CD4-positive, alpha-beta T cell treated with Interleukin-4 for 4 hours (primary cell): ENCODE measurements around the gene DCUN1D2.
"Not testable (repeated sequence)": the region's sequence is repeated elsewhere in the genome, so short reads cannot be mapped to it uniquely, and the experiment has no call there.

Experiments used
- DNase-seq: peaks from one replicate; pipeline ENCODE4 v3.0.0-alpha.2; 2020

The DCUN1D2 gene

GRCh38 chr13:113490496-113491417 is at the start of gene DCUN1D2:
Gene DCUN1D2 (minus strand): TSS chr13:113490711. CDS start chr13:113490669, 42 bp downstream.
- peak; percentile 75 for DNase-seq

GRCh38 chr13:113539822-113540221 is 49.3 kb upstream of the DCUN1D2 start:
- DNase-seq: no peak

GRCh38 chr13:113539176-113539575 is 48.7 kb upstream of the DCUN1D2 start:
- no peak for DNase-seq

- no peak for DNase-seq
These were observed 48.2 kb upstream of the DCUN1D2 start for GRCh38 chr13:113538689-113539058.

- no peak for DNase-seq
These were observed 47.6 kb upstream of the DCUN1D2 start for GRCh38 chr13:113537909-113538688.

GRCh38 chr13:113537205-113537604 is 46.7 kb upstream of the DCUN1D2 start:
- DNase-seq: no peak

GRCh38 chr13:113536461-113537110 is 46.1 kb upstream of the DCUN1D2 start:
- no peak for DNase-seq

GRCh38 chr13:113535381-113535781 is 44.9 kb upstream of the DCUN1D2 start:
- DNase-seq: no peak

GRCh38 chr13:113534236-113534860 is 43.8 kb upstream of the DCUN1D2 start:
- no peak for DNase-seq

- no peak for DNase-seq
These were observed 42.8 kb upstream of the DCUN1D2 start for GRCh38 chr13:113533161-113533840.

GRCh38 chr13:113532156-113532806 is 41.8 kb upstream of the DCUN1D2 start:
- DNase-seq: no peak

- no peak for DNase-seq
These were observed 40.7 kb upstream of the DCUN1D2 start for GRCh38 chr13:113531041-113531873.

- no peak for DNase-seq
These were observed 38.3 kb upstream of the DCUN1D2 start for GRCh38 chr13:113528813-113529180.

GRCh38 chr13:113528101-113528812 is 37.7 kb upstream of the DCUN1D2 start:
- no peak for DNase-seq

GRCh38 chr13:113527272-113527958 is 36.9 kb upstream of the DCUN1D2 start:
- DNase-seq: no peak

- no peak for DNase-seq
These were observed 36.1 kb upstream of the DCUN1D2 start for GRCh38 chr13:113526466-113527220.

GRCh38 chr13:113522438-113522837 is 31.9 kb upstream of the DCUN1D2 start:
- DNase-seq: not testable (repeated sequence)

- no peak for DNase-seq
These were observed 30.1 kb upstream of the DCUN1D2 start for GRCh38 chr13:113520571-113520970.

GRCh38 chr13:113519556-113519955 is 29.0 kb upstream of the DCUN1D2 start:
- no peak for DNase-seq
